ENCODE data around the gene SLC29A2. TPM values are rescaled to one million over a fixed set of nuclear protein-coding genes. Genes with fewer than 3 reads are reported as not detected.
"Not testable (repeated sequence)": the region's sequence is repeated elsewhere in the genome, so short reads cannot be mapped to it uniquely, and the experiment has no call there.

SLC29A2 gene
- total RNA-seq, 1 donor from 2014 or later: 5.7 TPM

- Mint-ChIP-seq H3K4me3 (ENCODE audit: unreplicated experiment) (no peak overlapping the region), H3K36me3 (ENCODE audit: low read depth, unreplicated experiment) (no peaks in the 10 kb centered on the region), H3K4me1 (ENCODE audit: unreplicated experiment) (no peaks in the 10 kb centered on the region), H3K9me3 (ENCODE audit: unreplicated experiment) (no peaks in the 10 kb centered on the region), H3K27me3 (ENCODE audit: unreplicated experiment) (peaks cover 4% of the 10 kb centered on the region), H3K27ac (ENCODE audit: unreplicated experiment) (no peak overlapping the region)
- TF ChIP-seq, protein P1, sequence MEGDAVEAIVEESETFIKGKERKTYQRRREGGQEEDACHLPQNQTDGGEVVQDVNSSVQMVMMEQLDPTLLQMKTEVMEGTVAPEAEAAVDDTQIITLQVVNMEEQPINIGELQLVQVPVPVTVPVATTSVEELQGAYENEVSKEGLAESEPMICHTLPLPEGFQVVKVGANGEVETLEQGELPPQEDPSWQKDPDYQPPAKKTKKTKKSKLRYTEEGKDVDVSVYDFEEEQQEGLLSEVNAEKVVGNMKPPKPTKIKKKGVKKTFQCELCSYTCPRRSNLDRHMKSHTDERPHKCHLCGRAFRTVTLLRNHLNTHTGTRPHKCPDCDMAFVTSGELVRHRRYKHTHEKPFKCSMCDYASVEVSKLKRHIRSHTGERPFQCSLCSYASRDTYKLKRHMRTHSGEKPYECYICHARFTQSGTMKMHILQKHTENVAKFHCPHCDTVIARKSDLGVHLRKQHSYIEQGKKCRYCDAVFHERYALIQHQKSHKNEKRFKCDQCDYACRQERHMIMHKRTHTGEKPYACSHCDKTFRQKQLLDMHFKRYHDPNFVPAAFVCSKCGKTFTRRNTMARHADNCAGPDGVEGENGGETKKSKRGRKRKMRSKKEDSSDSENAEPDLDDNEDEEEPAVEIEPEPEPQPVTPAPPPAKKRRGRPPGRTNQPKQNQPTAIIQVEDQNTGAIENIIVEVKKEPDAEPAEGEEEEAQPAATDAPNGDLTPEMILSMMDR (IDR thresholded peaks at IDR 0.05; ENCODE audit: unreplicated experiment): no peak
- DNase-seq (ENCODE audit: low spot score): no peak
Measured at GRCh38 chr11:66407651-66408050, 36.1 kb upstream of the SLC29A2 start.

GRCh38 chr11:66393954-66394353 is 22.4 kb upstream of the SLC29A2 start:
- no peak for DNase-seq (ENCODE audit: low spot score)
- Mint-ChIP-seq H3K36me3 (ENCODE audit: low read depth, unreplicated experiment) (no peaks in the 10 kb centered on the region), H3K9me3 (ENCODE audit: unreplicated experiment) (no peaks in the 10 kb centered on the region), H3K27ac (ENCODE audit: unreplicated experiment) (no peak overlapping the region), H3K4me3 (ENCODE audit: unreplicated experiment) (peak overlapping the region; percentile 56), H3K27me3 (ENCODE audit: unreplicated experiment) (peaks cover 3% of the 10 kb centered on the region), H3K4me1 (ENCODE audit: unreplicated experiment) (no peaks in the 10 kb centered on the region)
- TF ChIP-seq, protein P1 (IDR thresholded peaks at IDR 0.05; ENCODE audit: unreplicated experiment): no peak

DNA sequence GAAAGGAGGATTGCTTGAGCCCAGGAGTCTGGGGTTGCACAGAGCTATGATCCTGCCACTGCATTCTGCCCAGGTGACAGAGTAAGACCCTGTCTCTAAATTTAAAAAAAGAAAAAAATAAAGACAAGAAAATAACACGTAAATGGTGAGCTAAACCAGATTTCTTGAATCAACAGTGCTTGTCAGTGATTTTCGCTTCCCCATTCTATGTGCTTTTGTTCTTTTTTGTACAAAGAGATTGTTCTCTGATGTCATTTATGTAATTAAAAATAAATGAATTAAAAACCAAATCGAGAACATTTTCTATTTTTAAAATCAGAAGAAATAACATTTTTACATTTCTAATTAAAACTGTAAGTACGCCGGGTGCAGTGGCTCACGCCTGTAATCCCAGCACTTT is 19.8 kb upstream of the SLC29A2 start:
- no peaks in the 10 kb centered on the region for H3K9me3 Mint-ChIP-seq (ENCODE audit: unreplicated experiment)
- no peak for DNase-seq (ENCODE audit: low spot score)

DNA sequence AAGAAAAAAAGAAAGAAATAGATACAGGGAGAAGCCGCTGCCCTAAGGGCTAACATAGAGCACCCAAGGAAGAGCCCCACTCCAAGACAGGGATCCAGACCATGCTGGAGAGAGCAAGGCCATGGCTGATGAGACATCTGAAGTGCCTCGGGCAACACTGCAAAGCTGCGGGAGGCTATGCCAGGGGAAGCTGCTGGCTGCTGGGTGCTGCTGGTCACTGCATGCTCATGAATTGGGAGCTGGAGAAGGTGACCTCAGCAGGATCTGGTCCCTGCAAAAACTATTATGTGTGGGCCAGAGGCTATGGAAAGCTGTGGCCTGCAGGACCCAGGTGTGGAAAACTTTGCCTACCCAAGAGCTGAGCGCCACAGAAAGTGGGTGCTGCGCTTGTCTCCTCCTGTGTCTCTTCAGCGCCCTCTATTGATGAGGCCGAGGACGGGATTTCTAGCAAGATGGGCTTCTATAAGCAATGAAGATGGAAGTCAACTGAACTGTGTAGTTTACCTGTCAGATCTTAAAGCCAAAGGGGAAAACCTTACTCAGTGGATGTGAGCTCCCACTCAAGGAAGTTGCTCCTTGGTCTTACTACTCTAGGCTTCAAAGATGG is 17.3 kb upstream of the SLC29A2 start:
- peak; percentile 72 for DNase-seq (ENCODE audit: low spot score)
- Mint-ChIP-seq H3K9me3 (ENCODE audit: unreplicated experiment) (no peaks in the 10 kb centered on the region), H3K27ac (ENCODE audit: unreplicated experiment) (no peak overlapping the region), H3K36me3 (ENCODE audit: low read depth, unreplicated experiment) (no peaks in the 10 kb centered on the region), H3K4me3 (ENCODE audit: unreplicated experiment) (no peak overlapping the region), H3K4me1 (ENCODE audit: unreplicated experiment) (peaks cover 7% of the 10 kb centered on the region), H3K27me3 (ENCODE audit: unreplicated experiment) (peaks cover 3% of the 10 kb centered on the region)
- TF ChIP-seq, protein P1 (IDR thresholded peaks at IDR 0.05; ENCODE audit: unreplicated experiment): peak; percentile 48

More for the DNA sequence above, 19.8 kb upstream of the SLC29A2 start:
- TF ChIP-seq, protein P1 (IDR thresholded peaks at IDR 0.05; ENCODE audit: unreplicated experiment): no peak
- H3K4me1 Mint-ChIP-seq (ENCODE audit: unreplicated experiment): peaks cover 2% of the 10 kb centered on the region
- no peak overlapping the region for H3K27ac Mint-ChIP-seq (ENCODE audit: unreplicated experiment)
- H3K36me3 Mint-ChIP-seq (ENCODE audit: low read depth, unreplicated experiment): no peaks in the 10 kb centered on the region
- H3K4me3 Mint-ChIP-seq (ENCODE audit: unreplicated experiment): no peak overlapping the region
- peaks cover 3% of the 10 kb centered on the region for H3K27me3 Mint-ChIP-seq (ENCODE audit: unreplicated experiment)

DNA sequence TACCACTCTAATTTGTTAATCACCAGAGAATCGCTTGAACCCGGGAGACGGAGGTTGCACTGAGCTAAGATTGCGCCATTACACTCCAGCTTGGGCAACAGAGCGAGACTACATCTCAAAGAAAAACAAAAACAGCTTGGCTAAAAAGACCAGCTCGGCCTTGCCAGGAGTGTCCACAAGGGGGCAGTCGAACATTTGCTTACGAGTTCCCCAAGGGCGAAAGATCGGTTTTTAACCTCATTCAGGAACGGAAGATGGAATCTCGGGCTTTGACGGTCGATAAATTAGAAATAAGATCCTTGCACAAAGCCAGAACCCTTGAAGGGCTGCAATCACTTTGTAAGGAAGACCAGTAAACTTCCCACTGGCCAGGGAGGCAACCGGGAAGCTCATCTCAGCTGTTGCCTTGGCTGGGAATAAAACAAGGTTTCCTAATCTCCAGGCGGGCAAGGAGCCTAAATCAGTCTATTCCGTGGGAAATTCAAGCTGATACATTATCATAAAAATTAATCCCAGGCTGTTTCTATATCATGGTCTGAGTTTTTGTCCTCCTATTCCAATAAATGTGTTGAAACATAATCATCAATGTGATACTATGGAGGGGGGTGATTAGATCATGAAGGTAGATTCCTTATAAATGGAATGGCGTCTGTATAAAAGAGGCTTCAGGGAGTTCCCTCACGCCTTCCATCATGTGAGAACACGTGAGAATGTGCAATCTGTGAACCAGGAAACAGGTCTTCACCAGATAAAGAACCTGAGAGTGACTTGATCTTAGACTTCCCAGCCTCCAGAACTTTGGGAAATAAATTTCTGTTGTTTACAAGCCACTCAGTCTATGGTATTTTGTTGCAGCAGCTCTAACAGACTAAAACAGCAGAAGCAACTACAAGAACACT is 14.9 kb upstream of the SLC29A2 start:
- H3K27ac Mint-ChIP-seq (ENCODE audit: unreplicated experiment): no peak overlapping the region
- no peaks in the 10 kb centered on the region for H3K9me3 Mint-ChIP-seq (ENCODE audit: unreplicated experiment)
- H3K4me3 Mint-ChIP-seq (ENCODE audit: unreplicated experiment): no peak overlapping the region
- H3K27me3 Mint-ChIP-seq (ENCODE audit: unreplicated experiment): peaks cover 3% of the 10 kb centered on the region
- peak; percentile 88 for DNase-seq (ENCODE audit: low spot score)
- H3K4me1 Mint-ChIP-seq (ENCODE audit: unreplicated experiment): peaks cover 7% of the 10 kb centered on the region
- H3K36me3 Mint-ChIP-seq (ENCODE audit: low read depth, unreplicated experiment): no peaks in the 10 kb centered on the region
- TF ChIP-seq, protein P1 (IDR thresholded peaks at IDR 0.05; ENCODE audit: unreplicated experiment): peak; percentile 96

- not testable (repeated sequence) for H3K27me3 Mint-ChIP-seq (ENCODE audit: unreplicated experiment); H3K4me1 Mint-ChIP-seq (ENCODE audit: unreplicated experiment); H3K4me3 Mint-ChIP-seq (ENCODE audit: unreplicated experiment); DNase-seq (ENCODE audit: low spot score); H3K9me3 Mint-ChIP-seq (ENCODE audit: unreplicated experiment); H3K36me3 Mint-ChIP-seq (ENCODE audit: low read depth, unreplicated experiment); H3K27ac Mint-ChIP-seq (ENCODE audit: unreplicated experiment)
Measured at GRCh38 chr11:66384316-66384715, 12.8 kb upstream of the SLC29A2 start.

- not testable (repeated sequence) for H3K36me3 Mint-ChIP-seq (ENCODE audit: low read depth, unreplicated experiment); H3K27ac Mint-ChIP-seq (ENCODE audit: unreplicated experiment); H3K4me1 Mint-ChIP-seq (ENCODE audit: unreplicated experiment); H3K4me3 Mint-ChIP-seq (ENCODE audit: unreplicated experiment); H3K27me3 Mint-ChIP-seq (ENCODE audit: unreplicated experiment); H3K9me3 Mint-ChIP-seq (ENCODE audit: unreplicated experiment); DNase-seq (ENCODE audit: low spot score)
Measured at GRCh38 chr11:66380264-66380663, 8.7 kb upstream of the SLC29A2 start.
